ENCODE data around the gene AGAP3. TPM values are rescaled to one million over a fixed set of nuclear protein-coding genes. Genes with fewer than 3 reads are reported as not detected.

AGAP3 gene
- total RNA-seq, 1 donor from 2014 or later, result 7.4 TPM

GRCh38 chr7:151091003-151091402 lies 4.7 kb downstream of the AGAP3 start:
- H3K9me3 Mint-ChIP-seq, result no peaks in the 10 kb centered on the region
- POLR2A ChIA-PET, result no interaction called here
- no peak for TF ChIP-seq CTCF (IDR thresholded peaks at IDR 0.05)
- peaks cover 13% of the 10 kb centered on the region for H3K27me3 Mint-ChIP-seq
- peaks cover 14% of the 10 kb centered on the region for H3K4me1 Mint-ChIP-seq
- DNase-seq, result no peak
- intact Hi-C loops (cut with micrococcal nuclease), result no loop called here
- H3K36me3 Mint-ChIP-seq (ENCODE audit: low read depth), result no peaks in the 10 kb centered on the region
- ATAC-seq (ENCODE audit: low read depth), result no peak
- CTCF ChIA-PET, result no interaction called here
- H3K4me3 Mint-ChIP-seq, result no peak overlapping the region
- H3K27ac Mint-ChIP-seq, result no peak overlapping the region

DNA sequence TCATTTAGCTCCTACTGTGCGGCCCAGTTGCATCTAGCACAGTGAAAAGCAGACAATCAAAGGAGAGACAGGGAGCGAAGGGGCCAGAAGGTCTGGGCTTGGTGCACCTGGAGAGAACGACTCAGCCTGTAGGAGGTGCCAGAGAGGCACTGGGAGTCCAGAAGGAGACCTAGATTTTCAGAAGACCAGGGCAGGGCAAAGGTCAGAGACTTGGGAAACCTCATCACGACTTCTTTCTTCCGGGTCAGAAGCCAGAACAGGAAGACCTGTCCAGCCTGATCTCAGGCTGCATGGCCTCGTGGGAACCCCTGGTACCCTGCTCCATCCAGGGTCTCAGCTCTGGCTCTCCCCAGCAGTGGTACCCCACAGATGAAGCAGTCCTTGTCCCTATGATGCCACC lies 5.2 kb downstream of the AGAP3 start:
- Mint-ChIP-seq H3K27me3 (peaks cover 13% of the 10 kb centered on the region), H3K27ac (no peak overlapping the region), H3K4me3 (no peak overlapping the region), H3K9me3 (no peaks in the 10 kb centered on the region), H3K4me1 (peaks cover 14% of the 10 kb centered on the region), H3K36me3 (ENCODE audit: low read depth) (no peaks in the 10 kb centered on the region)
- ATAC-seq (ENCODE audit: low read depth) (no peak), DNase-seq (no peak)
- TF ChIP-seq CTCF (IDR thresholded peaks at IDR 0.05), result no peak
- CTCF ChIA-PET, result no interaction called here
- intact Hi-C loops (cut with micrococcal nuclease), result no loop called here
- POLR2A ChIA-PET, result no interaction called here

GRCh38 chr7:151091988-151092387 lies 5.7 kb downstream of the AGAP3 start:
- Mint-ChIP-seq H3K4me3 (no peak overlapping the region), H3K27ac (no peak overlapping the region), H3K4me1 (peaks cover 14% of the 10 kb centered on the region), H3K36me3 (ENCODE audit: low read depth) (no peaks in the 10 kb centered on the region), H3K9me3 (no peaks in the 10 kb centered on the region), H3K27me3 (peaks cover 13% of the 10 kb centered on the region)
- DNase-seq, result no peak
- ChIA-PET CTCF (no interaction called here), POLR2A (interaction anchor here (0.7 kb wide), 1 partner anchor 15 kb away, joined by 3 read pairs; no protein-coding TSS in a partner anchor)
- TF ChIP-seq CTCF (IDR thresholded peaks at IDR 0.05), result no peak
- no peak for ATAC-seq (ENCODE audit: low read depth)
- intact Hi-C loops (cut with micrococcal nuclease), result no loop called here

- no peak overlapping the region for H3K27ac Mint-ChIP-seq
- no peaks in the 10 kb centered on the region for H3K9me3 Mint-ChIP-seq
- H3K4me1 Mint-ChIP-seq, result peaks cover 5% of the 10 kb centered on the region
- DNase-seq, result no peak
- no peak overlapping the region for H3K4me3 Mint-ChIP-seq
- CTCF ChIA-PET, result no interaction called here
- POLR2A ChIA-PET, result no interaction called here
- no peak for ATAC-seq (ENCODE audit: low read depth)
- H3K27me3 Mint-ChIP-seq, result peaks cover 13% of the 10 kb centered on the region
- no peak for TF ChIP-seq CTCF (IDR thresholded peaks at IDR 0.05)
- no peaks in the 10 kb centered on the region for H3K36me3 Mint-ChIP-seq (ENCODE audit: low read depth)
- intact Hi-C loops (cut with micrococcal nuclease), result no loop called here
Observed at GRCh38 chr7:151093748-151094147, 7.5 kb downstream of the AGAP3 start.

GRCh38 chr7:151094675-151095074 lies 8.4 kb downstream of the AGAP3 start:
- DNase-seq (no peak), ATAC-seq (ENCODE audit: low read depth) (no peak)
- ChIA-PET POLR2A (interaction anchor here (0.7 kb wide), 1 partner anchor 148 kb away, joined by 3 read pairs; no protein-coding TSS in a partner anchor), CTCF (no interaction called here)
- intact Hi-C loops (cut with micrococcal nuclease), result no loop called here
- no peak for TF ChIP-seq CTCF (IDR thresholded peaks at IDR 0.05)
- Mint-ChIP-seq H3K4me1 (no peaks in the 10 kb centered on the region), H3K36me3 (ENCODE audit: low read depth) (no peaks in the 10 kb centered on the region), H3K27me3 (peaks cover 7% of the 10 kb centered on the region), H3K4me3 (no peak overlapping the region), H3K27ac (no peak overlapping the region), H3K9me3 (no peaks in the 10 kb centered on the region)

All from activated B cell treated with CpG ODN at 0.5 μM for 24 hours (primary cell).